Cardiac septum (tissue), 1 donor: ENCODE measurements around the gene ZMYND8. TPM values are rescaled to one million over a fixed set of nuclear protein-coding genes. Genes with fewer than 3 reads are reported as not detected.
A peak's percentile ranks its signal among the peaks of the same experiment; 100 is the strongest.
"Not testable (repeated sequence)": the region's sequence is repeated elsewhere in the genome, so short reads cannot be mapped to it uniquely, and the experiment has no call there.

Source experiments
- DNase-seq: peaks from one replicate; pipeline ENCODE4 v3.0.0-alpha.2; 2020; ENCODE audit warnings: low spot score
- intact Hi-C: fragments of 100-400 bp; cut with DNase I; formaldehyde crosslinking; loops from one replicate; pipeline ENCODE4 v1.14.0; 2022
- total RNA-seq: library from RNA; stranded (reverse); fragmentation: NEBNext Ultra II Directional; extraction: Animal tissue kit (Norgen Biotek cat#: 25700); gene quantifications from one replicate; pipeline ENCODE4 v1.2.1, GENCODE V29; 2021
- donor health status: DM: no; HTN: no; CAD: no.

ZMYND8 gene
- total RNA-seq, 1 donor from 2014 or later = 25.7 TPM

DNA sequence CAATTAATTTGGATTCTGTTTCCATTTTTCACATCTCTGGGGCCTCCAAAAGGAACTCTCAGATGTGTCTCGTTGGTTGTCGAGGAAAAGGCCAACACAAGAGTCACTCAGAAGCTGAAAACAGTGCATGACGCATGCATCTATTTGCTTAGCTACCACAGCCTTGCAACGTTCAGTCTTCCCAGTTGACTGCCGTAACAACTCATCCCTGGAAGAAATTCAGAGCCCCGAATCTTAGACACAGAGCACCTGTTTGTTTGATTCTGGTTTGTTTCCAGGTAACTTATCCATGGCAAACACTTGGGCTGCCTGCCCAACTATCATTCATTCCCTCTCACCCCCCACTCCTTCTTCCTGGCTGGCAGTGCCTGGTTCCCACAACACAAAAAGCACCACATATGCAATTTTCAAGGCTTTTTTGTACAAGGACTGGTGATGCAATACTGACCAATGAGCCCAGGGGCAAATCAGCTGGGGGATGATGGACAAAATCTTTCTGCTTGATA, 60.5 kb downstream of the ZMYND8 start:
- DNase-seq = no peak
- intact Hi-C loops = no loop called here

DNA sequence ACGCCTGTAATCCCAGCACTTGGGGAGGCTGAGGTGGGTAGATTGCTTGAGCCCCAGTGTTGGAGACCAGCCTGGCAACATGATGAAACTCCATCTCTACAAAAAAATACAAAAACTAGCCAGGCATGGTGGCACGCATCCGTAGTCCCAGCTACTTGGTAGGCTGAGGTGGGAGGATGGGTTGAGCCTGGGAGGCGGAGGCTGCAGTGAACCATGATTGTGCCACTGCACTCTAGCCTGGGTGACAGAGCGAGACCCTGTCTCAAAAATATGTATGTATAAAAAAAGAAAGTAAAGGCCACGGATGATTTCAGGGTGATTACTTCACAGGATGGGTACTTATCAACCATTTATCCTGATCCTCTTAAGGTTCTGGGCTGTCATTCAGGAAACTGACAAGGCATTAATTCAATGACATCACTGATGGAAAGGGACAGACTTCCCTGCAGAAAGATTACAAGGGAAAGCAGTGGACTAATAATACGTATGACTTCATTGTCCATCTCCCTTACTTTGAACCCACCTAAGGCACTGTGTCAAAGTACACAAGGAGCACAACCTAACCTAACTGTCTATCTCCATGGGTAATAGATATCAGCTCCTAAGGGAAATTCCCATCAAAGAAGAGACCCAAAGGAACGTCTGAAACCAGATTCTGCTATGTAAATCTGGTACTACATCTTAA, 61.2 kb downstream of the ZMYND8 start:
- DNase-seq = no peak
- intact Hi-C loops = no loop called here

- intact Hi-C loops = no loop called here
- no peak for DNase-seq
These were observed 62.9 kb downstream of the ZMYND8 start for GRCh38 chr20:47293631-47294030.

DNA sequence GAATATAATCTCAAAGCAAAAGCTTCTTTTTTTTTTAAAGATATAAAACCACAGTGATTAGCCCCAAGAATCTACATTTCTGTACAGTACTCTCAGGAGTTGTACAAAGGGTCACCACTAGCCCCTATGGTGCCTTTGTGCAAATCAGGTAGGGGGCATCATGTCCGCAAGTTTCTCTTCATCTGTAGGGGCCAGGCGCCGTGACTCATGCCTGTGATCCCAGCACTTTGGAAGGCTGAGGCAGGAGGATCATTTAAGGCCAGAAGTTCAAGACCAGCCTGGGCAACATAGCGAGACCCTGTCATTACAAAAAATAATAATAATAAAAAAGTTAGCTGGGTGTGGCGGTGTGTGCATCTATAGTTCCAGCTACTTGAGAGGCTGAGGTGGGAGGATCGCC, 63.9 kb downstream of the ZMYND8 start:
- intact Hi-C loops = no loop called here
- DNase-seq = no peak

DNA sequence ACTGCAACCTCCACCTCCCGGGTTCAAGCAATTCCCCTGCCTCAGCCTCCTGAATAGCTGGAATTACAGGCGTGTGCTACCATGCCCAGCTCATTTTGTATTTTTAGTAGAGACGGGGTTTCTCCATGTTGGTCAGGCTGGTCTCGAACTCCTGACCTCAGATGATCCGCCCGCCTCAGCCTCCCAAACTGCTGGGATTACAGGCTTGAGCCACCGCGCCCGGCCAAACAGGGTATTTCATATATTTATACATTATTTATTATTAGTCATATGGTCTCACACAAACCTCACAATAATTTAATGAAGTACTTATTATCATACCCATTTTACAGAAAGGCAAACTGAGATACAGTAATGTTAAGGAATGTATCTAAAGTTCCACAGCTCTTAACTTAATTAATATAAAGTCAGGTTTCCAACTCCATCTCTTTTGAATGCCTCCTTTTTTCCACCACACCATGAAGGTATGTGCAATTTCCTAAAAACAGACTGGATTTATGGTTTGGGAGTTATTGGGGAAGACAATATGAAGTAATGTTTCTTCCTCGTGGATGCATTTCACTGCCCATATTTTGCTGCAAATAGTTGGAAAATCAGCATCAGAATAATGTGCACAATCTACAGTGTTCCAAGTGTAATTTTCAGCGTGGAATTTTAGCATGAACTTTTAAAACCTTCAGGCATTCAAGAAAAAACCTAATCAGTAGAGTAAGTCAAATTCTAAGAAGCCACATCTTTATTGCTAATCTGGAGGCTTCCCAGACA, 65.7 kb downstream of the ZMYND8 start:
- no peak for DNase-seq
- intact Hi-C loops = no loop called here

DNA sequence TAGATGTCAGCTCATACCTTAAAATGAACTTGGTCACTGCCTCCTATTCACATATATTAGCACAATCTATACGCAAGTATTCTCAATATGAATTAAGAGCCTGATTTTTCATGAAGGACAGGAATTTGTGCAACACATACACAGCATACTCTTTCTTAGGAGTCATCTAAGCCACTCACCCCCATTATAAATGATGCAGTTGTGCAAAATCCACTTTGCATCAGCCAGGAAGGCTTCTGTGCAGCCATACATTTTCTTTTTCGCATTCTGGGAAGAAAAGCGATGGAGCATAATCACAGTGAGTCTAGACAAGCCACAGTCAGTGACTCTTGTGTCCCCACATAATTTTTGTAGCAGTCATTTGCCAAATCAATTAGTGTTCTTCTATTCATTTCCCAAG, 66.5 kb downstream of the ZMYND8 start:
- DNase-seq = no peak

GRCh38 chr20:47289096-47289495, 67.4 kb downstream of the ZMYND8 start:
- intact Hi-C loops = no loop called here
- no peak for DNase-seq

More for the DNA sequence above, 66.5 kb downstream of the ZMYND8 start:
- intact Hi-C loops = no loop called here

DNA sequence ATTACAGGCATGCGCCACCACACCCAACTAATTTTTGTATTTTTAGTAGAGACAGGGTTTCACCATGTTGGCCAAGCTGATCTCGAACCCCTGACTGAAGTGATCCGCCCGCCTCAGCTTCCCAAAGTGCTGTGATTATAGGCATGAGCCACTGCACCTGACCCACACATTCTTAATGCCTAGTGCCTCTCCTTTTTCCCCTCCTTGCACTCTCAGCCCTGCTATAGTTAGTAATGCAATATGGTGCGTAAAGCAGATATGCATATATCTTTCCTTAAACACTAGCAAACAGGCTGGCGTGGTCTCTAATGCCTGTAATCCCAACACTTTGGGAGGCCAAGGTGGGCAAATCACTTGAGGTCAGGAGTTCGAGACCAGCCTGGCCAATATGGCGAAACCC, 68.0 kb downstream of the ZMYND8 start:
- DNase-seq, intact Hi-C loops: not testable (repeated sequence)

GRCh38 chr20:47287609-47288144, 68.8 kb downstream of the ZMYND8 start:
- intact Hi-C loops = no loop called here
- no peak for DNase-seq

- no peak for DNase-seq
- intact Hi-C loops = no loop called here
These were observed 69.8 kb downstream of the ZMYND8 start for GRCh38 chr20:47286681-47287080.

GRCh38 chr20:47285189-47285588, 71.3 kb downstream of the ZMYND8 start:
- no peak for DNase-seq
- intact Hi-C loops = no loop called here

DNA sequence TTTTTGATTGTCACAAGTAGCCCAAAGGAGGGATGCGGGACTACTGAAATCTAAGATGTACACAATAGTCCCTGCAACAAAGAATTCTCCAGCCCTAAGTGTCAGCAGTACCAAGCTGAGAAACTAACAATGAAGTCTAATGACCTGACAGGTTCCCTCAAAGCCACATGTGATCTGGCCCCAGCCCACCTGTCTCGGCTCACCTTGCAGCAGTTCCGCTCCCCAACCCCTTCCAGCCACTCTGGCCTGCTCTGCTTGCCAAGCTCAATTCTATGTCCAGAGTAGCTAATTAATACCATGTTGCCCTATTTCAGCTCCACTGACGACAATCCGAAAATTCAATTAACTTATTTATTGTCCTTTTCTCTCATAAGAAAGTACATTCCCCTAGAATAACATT, 72.1 kb downstream of the ZMYND8 start:
- intact Hi-C loops = no loop called here

GRCh38 chr20:47283411-47283810, 73.1 kb downstream of the ZMYND8 start:
- intact Hi-C loops = no loop called here
- no peak for DNase-seq

More for the DNA sequence above, 72.1 kb downstream of the ZMYND8 start:
- no peak for DNase-seq

- DNase-seq = no peak
- intact Hi-C loops = no loop called here
These were observed 73.6 kb downstream of the ZMYND8 start for GRCh38 chr20:47282864-47283263.

DNA sequence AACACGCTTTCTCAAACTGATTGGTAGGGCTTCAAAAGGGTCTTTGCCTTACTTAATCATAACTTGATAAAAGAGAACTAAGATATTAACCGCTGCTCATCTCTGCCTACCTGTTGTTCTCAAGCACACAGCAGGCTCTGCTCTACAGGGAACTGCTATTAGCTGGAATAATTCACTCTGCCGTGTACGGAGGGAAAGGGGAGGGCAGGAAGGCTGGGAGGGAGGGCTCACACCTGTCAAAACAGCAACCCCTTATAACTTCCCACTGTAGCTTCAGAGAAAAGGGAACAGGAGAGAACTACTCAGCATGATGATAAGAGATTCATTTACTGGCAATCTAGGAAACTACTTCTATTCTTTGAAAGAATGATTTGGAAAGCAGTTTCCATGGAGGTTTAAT, 75.1 kb downstream of the ZMYND8 start:
- intact Hi-C loops = no loop called here

DNA sequence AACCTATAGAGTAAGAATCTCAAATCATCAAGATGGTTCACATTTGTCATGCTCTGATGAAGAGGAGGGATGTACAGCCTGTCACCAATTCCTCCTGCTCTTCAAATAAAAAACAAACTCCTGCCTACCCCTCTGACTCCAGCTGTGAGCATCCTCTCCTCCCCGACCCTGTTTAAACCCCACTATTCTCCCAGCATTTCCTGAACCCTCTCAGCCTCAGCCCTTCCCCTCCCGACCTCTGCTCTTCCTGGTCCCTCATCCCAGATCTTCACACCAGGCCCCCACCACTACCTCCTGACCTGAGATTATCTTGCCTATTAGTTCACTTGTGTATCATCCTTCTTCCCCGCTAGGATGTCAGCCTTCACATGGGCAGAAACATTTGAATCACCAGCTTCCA, 75.8 kb downstream of the ZMYND8 start:
- intact Hi-C loops = no loop called here
- DNase-seq = no peak

More for the DNA sequence above, 75.1 kb downstream of the ZMYND8 start:
- DNase-seq = no peak

DNA sequence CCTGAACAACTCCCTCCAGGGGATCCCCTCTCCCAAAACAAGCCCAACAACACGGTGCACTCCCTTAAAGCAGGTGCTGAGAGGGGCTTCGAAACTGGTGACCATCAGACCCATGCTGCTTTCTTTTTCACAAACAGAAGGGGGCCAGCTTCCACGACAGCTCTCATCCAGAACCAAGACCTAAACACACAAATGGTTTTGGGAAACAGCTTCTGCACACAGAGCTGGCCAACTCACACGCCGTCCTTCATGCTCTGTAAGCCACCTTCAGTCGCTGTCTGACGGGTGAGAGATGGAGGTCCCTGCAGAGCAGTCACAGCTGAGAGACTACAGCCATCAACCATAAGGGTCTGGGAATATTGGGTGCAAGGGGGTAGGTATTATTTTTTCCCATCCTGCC, 76.3 kb downstream of the ZMYND8 start:
- intact Hi-C loops = no loop called here
- DNase-seq = no peak

DNA sequence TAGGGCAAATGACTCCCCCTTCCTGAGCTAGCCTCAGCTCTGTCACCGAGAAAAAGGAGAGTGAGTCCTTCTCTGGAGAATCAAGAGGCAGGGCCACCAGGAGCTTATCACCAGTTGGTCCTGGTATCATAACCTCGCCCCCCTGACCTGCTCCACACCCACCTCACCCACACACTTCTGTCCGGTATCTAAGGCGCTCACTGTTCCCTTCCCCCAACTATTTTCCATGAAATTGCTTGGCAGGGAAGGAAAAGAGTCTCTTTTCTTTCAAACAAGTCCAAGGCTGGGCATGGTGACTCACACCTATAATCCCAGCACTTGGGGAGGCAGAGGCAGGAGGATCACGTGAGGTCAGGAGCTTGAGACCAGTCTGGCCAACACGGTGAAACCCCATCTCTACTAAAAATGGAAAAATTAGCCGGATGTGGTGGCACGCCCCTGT, 77.6 kb downstream of the ZMYND8 start:
- no peak for DNase-seq
- intact Hi-C loops = loop anchor here (5.0 to 10.0 kb wide), 3 partner anchors 33 to 226 kb away; partner anchors contain the start of genes NCOA3 and ZMYND8

DNA sequence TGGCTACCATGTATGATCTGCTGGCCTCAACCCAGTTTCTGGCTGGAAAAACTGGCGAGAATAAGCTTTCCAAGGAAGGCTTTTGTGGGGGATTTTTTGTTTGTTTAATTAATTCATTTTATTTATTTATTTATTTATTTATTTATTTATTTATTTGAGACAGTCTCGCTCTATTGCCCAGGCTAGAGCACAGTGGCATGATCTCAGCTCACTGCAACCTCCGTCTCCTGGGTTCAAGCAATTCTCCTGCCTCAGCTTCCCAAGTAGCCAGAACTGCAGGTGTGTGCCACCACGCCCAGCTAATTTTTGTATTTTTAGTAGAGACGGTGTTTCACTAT, 79.0 kb downstream of the ZMYND8 start:
- DNase-seq = not testable (repeated sequence)
- intact Hi-C loops = loop anchor here (5.0 to 10.0 kb wide), 3 partner anchors 35 to 227 kb away; partner anchors contain the start of genes NCOA3 and ZMYND8

DNA sequence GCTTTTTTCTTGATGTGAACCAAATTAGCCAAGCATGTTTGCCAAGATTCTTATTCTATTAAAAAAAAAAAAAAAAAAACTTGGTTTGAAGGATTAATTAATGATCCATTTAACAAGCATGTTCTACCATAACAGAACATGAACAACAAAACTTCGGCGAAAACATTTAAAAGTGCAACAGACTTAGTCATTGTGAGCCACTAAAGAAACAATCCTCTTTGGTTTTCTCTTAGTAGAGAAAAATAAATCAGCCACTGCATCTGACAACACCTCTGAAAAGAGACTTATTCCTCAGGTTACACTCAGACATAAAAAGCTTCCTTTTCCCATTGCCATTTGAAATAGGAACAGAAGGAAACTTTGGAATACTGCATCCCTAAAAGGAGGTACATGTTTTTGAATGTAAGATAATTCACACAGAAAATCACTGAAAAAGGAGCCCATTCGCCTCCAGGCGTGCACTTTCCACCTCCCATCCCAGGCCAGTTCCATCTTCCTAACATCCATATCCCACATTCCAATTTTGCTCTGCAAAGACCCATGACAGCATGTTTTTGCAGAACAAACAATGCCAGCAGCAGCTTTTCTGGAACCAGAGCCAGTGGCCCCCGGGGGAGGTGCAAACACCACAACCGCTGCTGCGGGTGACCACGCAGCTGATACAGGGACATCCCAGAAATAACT, 79.5 kb downstream of the ZMYND8 start:
- peak; percentile 76 for DNase-seq
- intact Hi-C loops = loop anchor here (5.0 to 10.0 kb wide), 3 partner anchors 35 to 228 kb away; partner anchors contain the start of genes NCOA3 and ZMYND8
